ENCODE results near the gene S100B. TPM values are rescaled to one million over a fixed set of nuclear protein-coding genes. Genes with fewer than 3 reads are reported as not detected.

Gene S100B
- total and polyA plus RNA-seq, 7 donors = 14.3 to 126 (median 28.5) TPM

- no peaks in the 10 kb centered on the region for H3K9me3 ChIP-seq
- no peak for DNase-seq
- WGBS, 2 donors = 87 to 93% methylated on average over 30 of the region's 30 CpGs
- TF ChIP-seq EP300 (IDR thresholded peaks at IDR 0.05) (no peak), POLR2AphosphoS5 (IDR thresholded peaks at IDR 0.05) (no peak), POLR2A (IDR thresholded peaks at IDR 0.05) (no peak), CTCF (IDR thresholded peaks at IDR 0.05) (no peak)
- H3K4me1 ChIP-seq = no peaks in the 10 kb centered on the region
- peaks cover 8 to 93% (median 59%) of the 10 kb centered on the region in 4 donors for H3K36me3 ChIP-seq
- no peak overlapping the region for H3K27ac ChIP-seq
- no peaks in the 10 kb centered on the region for H3K27me3 ChIP-seq
- intact Hi-C loops (cut with DNase I) = no loop called here
- no peak overlapping the region for H3K4me3 ChIP-seq
These were observed 50.3 kb downstream of the S100B start for GRCh38 chr21:46554431-46555224.

- Histone ChIP-seq H3K4me1 (no peaks in the 10 kb centered on the region), H3K4me3 (no peak overlapping the region), H3K36me3 (peaks cover 8 to 88% (median 57%) of the 10 kb centered on the region in 4 donors), H3K27me3 (no peaks in the 10 kb centered on the region), H3K9me3 (no peaks in the 10 kb centered on the region), H3K27ac (no peak overlapping the region)
- 96 to 97% methylated on average over 13 of the region's 13 CpGs for whole genome bisulfite sequencing, 2 donors
- TF ChIP-seq POLR2AphosphoS5 (IDR thresholded peaks at IDR 0.05) (no peak), CTCF (IDR thresholded peaks at IDR 0.05) (no peak), EP300 (IDR thresholded peaks at IDR 0.05) (no peak), POLR2A (IDR thresholded peaks at IDR 0.05) (no peak)
- DNase-seq = no peak
- intact Hi-C loops (cut with DNase I) = no loop called here
These were observed 50.9 kb downstream of the S100B start for GRCh38 chr21:46553993-46554392.

GRCh38 chr21:46552865-46553379 lies 52.0 kb downstream of the S100B start:
- H3K27ac ChIP-seq = no peak overlapping the region
- DNase-seq = peak; percentile 52
- TF ChIP-seq CTCF (IDR thresholded peaks at IDR 0.05) = no peak
- TF ChIP-seq POLR2A (IDR thresholded peaks at IDR 0.05) = no peak
- no peak for TF ChIP-seq EP300 (IDR thresholded peaks at IDR 0.05)
- TF ChIP-seq POLR2AphosphoS5 (IDR thresholded peaks at IDR 0.05) = no peak
- H3K27me3 ChIP-seq = no peaks in the 10 kb centered on the region
- H3K9me3 ChIP-seq = no peaks in the 10 kb centered on the region
- H3K4me1 ChIP-seq = no peaks in the 10 kb centered on the region
- 94 to 97% methylated on average over 5 of the region's 5 CpGs for WGBS, 2 donors
- no peak overlapping the region for H3K4me3 ChIP-seq
- peaks cover 8 to 86% (median 58%) of the 10 kb centered on the region in 4 donors for H3K36me3 ChIP-seq
- intact Hi-C loops (cut with DNase I) = no loop called here

- DNase-seq = peak; percentile 43
- Histone ChIP-seq H3K9me3 (no peaks in the 10 kb centered on the region), H3K27me3 (no peaks in the 10 kb centered on the region), H3K36me3 (peaks cover 8 to 86% (median 56%) of the 10 kb centered on the region in 4 donors), H3K4me1 (no peaks in the 10 kb centered on the region), H3K4me3 (no peak overlapping the region), H3K27ac (no peak overlapping the region)
- TF ChIP-seq CTCF (IDR thresholded peaks at IDR 0.05) = no peak
- TF ChIP-seq POLR2AphosphoS5 (IDR thresholded peaks at IDR 0.05) = no peak
- TF ChIP-seq EP300 (IDR thresholded peaks at IDR 0.05) = no peak
- no peak for TF ChIP-seq POLR2A (IDR thresholded peaks at IDR 0.05)
- 56 to 89% methylated on average over 5 of the region's 5 CpGs for WGBS, 2 donors
- intact Hi-C loops (cut with DNase I) = no loop called here
These were observed 52.6 kb downstream of the S100B start for GRCh38 chr21:46552274-46552673.
